Endodermal cell (in vitro differentiated cells): ENCODE results near the gene NDUFAB1. TPM values are rescaled to one million over a fixed set of nuclear protein-coding genes. Genes with fewer than 3 reads are reported as not detected.

ENCODE experiments used
- DNase-seq: peaks from one replicate; pipeline ENCODE4 v3.0.0-alpha.2; 2017
- H3K27ac ChIP-seq: 2 replicates; pipeline ENCODE4 v1.5.1; 2013; ENCODE audit warnings: mild to moderate bottlenecking, low read depth, low read length, moderate library complexity
- H3K27me3 ChIP-seq: 2 replicates; pipeline ENCODE4 v1.6.1; 2013; ENCODE audit warnings: mild to moderate bottlenecking, low read length, moderate library complexity; ENCODE audit not compliant: insufficient read depth, control insufficient read depth, poor library complexity, severe bottlenecking
- H3K36me3 ChIP-seq: 2 replicates; pipeline ENCODE4 v1.7.0; 2013; ENCODE audit warnings: mild to moderate bottlenecking, low read length, moderate library complexity; ENCODE audit not compliant: control insufficient read depth, insufficient read depth
- H3K4me1 ChIP-seq: one replicate; pipeline ENCODE4 v1.7.0; 2013; ENCODE audit warnings: low read length; ENCODE audit not compliant: control insufficient read depth, insufficient read depth
- H3K4me3 ChIP-seq: 2 replicates; pipeline ENCODE4 v1.5.1; 2013; ENCODE audit warnings: mild to moderate bottlenecking, low read length, moderate library complexity
- H3K9ac ChIP-seq: 2 replicates; pipeline ENCODE4 v1.6.1; 2013; ENCODE audit warnings: mild to moderate bottlenecking, low read length, moderate library complexity; ENCODE audit not compliant: poor library complexity, severe bottlenecking; ENCODE audit errors: extremely low read depth
- H3K9me3 ChIP-seq: 2 replicates; pipeline ENCODE4 v1.6.1; 2013; ENCODE audit warnings: mild to moderate bottlenecking, low read length, moderate library complexity; ENCODE audit not compliant: control insufficient read depth
- H3K27ac Mint-ChIP-seq: 2 replicates; pipeline ENCODE4 v1.8.0; 2020; ENCODE audit warnings: mixed read lengths
- H3K27me3 Mint-ChIP-seq: 2 replicates; pipeline ENCODE4 v1.8.0; 2021; ENCODE audit warnings: mild to moderate bottlenecking, mixed read lengths; ENCODE audit not compliant: insufficient read depth
- H3K36me3 Mint-ChIP-seq: 2 replicates; pipeline ENCODE4 v1.8.0; 2020; ENCODE audit warnings: low read depth, mixed read lengths
- H3K4me1 Mint-ChIP-seq: 2 replicates; pipeline ENCODE4 v1.8.0; 2020; ENCODE audit warnings: mixed read lengths
- H3K4me3 Mint-ChIP-seq: 2 replicates; pipeline ENCODE4 v1.8.0; 2020; ENCODE audit warnings: mild to moderate bottlenecking, moderate library complexity, mixed read lengths
- H3K9me3 Mint-ChIP-seq: 2 replicates; pipeline ENCODE4 v1.8.0; 2020; ENCODE audit warnings: mild to moderate bottlenecking, mixed read lengths
- WGBS, 2 experiments: methylation state at CpG; one replicate each; pipeline versions ENCODE4 v1.1.5 to v1.1.7; 2013; ENCODE audit warnings: missing lambda C conversion rate in 2 of 2, mixed read lengths in 1 of 2; ENCODE audit not compliant: insufficient coverage in 1 of 2, insufficient read length in 1 of 2; 5-methylcytosine and 5-hydroxymethylcytosine counted together
- total RNA-seq, 2 donors: library from RNA; stranded (reverse); fragmentation: NEBNext Ultra II Directional in 1 of 2; extraction: Animal tissue kit (Norgen Biotek cat#: 25700) in 1 of 2; gene quantifications; 2 replicates in 1 of 2; 3 replicates in 1 of 2; pipeline ENCODE4 v1.2.1, GENCODE V29; 2021
- TF ChIP-seq, protein P1 (sequence below): fragments of 200-600 bp; sonication (generic); conservative IDR thresholded peaks from 2 replicates; pipeline ENCODE4 v1.5.0; 2021; ENCODE audit warnings: antibody characterized with exemption, mild to moderate bottlenecking

NDUFAB1 gene
- total RNA-seq, 2 donors from 2014 or later: 106 to 120 TPM

GRCh38 chr16:23573817-23574216, 22.3 kb downstream of the NDUFAB1 start:
- H3K27ac ChIP-seq: no peak overlapping the region
- peaks cover 4% of the 10 kb centered on the region for H3K4me1 ChIP-seq
- H3K27ac Mint-ChIP-seq: no peak overlapping the region
- no peaks in the 10 kb centered on the region for H3K9me3 Mint-ChIP-seq
- peaks cover 10% of the 10 kb centered on the region for H3K4me1 Mint-ChIP-seq
- DNase-seq: no peak
- no peak overlapping the region for H3K4me3 ChIP-seq
- no peaks in the 10 kb centered on the region for H3K9me3 ChIP-seq
- H3K36me3 ChIP-seq: peaks cover 84% of the 10 kb centered on the region
- H3K4me3 Mint-ChIP-seq: no peak overlapping the region
- H3K9ac ChIP-seq: no peak overlapping the region
- TF ChIP-seq, protein P1, sequence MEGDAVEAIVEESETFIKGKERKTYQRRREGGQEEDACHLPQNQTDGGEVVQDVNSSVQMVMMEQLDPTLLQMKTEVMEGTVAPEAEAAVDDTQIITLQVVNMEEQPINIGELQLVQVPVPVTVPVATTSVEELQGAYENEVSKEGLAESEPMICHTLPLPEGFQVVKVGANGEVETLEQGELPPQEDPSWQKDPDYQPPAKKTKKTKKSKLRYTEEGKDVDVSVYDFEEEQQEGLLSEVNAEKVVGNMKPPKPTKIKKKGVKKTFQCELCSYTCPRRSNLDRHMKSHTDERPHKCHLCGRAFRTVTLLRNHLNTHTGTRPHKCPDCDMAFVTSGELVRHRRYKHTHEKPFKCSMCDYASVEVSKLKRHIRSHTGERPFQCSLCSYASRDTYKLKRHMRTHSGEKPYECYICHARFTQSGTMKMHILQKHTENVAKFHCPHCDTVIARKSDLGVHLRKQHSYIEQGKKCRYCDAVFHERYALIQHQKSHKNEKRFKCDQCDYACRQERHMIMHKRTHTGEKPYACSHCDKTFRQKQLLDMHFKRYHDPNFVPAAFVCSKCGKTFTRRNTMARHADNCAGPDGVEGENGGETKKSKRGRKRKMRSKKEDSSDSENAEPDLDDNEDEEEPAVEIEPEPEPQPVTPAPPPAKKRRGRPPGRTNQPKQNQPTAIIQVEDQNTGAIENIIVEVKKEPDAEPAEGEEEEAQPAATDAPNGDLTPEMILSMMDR: no peak
- H3K27me3 Mint-ChIP-seq: no peaks in the 10 kb centered on the region
- peaks cover 56% of the 10 kb centered on the region for H3K36me3 Mint-ChIP-seq
- H3K27me3 ChIP-seq: no peaks in the 10 kb centered on the region
- 88 to 90% methylated on average over 4 to 5 of the region's 5 CpGs for WGBS, 2 experiments

DNA sequence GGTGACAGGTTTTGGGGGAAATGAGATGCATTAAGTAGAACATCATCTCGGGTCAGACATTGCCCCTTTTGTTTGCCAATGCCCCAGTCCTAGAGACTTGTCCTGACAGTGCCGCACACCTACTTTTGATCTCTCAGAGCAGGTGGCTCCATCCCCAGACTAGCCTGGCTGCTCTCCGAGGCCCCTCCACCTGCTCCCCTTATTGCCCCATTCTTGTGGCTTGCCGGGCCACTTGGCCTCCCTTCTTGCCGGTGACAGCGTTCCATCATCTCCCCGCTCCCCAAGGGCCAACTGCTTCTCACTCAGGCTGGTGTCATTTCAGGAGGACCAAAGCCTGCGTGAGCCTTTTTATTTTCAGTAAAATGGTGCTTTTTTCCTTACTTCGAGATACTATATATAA, 23.7 kb downstream of the NDUFAB1 start:
- peaks cover 65% of the 10 kb centered on the region for H3K36me3 Mint-ChIP-seq
- no peaks in the 10 kb centered on the region for H3K27me3 ChIP-seq
- WGBS, 2 experiments: 91 to 100% methylated on average over 3 to 8 of the region's 9 CpGs

GRCh38 chr16:23571895-23572294, 24.2 kb downstream of the NDUFAB1 start:
- no peak overlapping the region for H3K4me3 Mint-ChIP-seq
- Histone ChIP-seq H3K4me1 (peaks cover 4% of the 10 kb centered on the region), H3K27ac (no peak overlapping the region), H3K9ac (no peak overlapping the region), H3K9me3 (no peaks in the 10 kb centered on the region), H3K36me3 (peaks cover 85% of the 10 kb centered on the region), H3K27me3 (no peaks in the 10 kb centered on the region), H3K4me3 (no peak overlapping the region)
- peaks cover 10% of the 10 kb centered on the region for H3K4me1 Mint-ChIP-seq
- no peak overlapping the region for H3K27ac Mint-ChIP-seq
- 91 to 96% methylated on average over 5 of the region's 5 CpGs for WGBS, 2 experiments
- no peak for DNase-seq
- H3K9me3 Mint-ChIP-seq: no peaks in the 10 kb centered on the region
- no peaks in the 10 kb centered on the region for H3K27me3 Mint-ChIP-seq
- TF ChIP-seq, protein P1: no peak
- H3K36me3 Mint-ChIP-seq: peaks cover 70% of the 10 kb centered on the region

More for the DNA sequence above, 23.7 kb downstream of the NDUFAB1 start:
- Mint-ChIP-seq H3K4me1 (peaks cover 10% of the 10 kb centered on the region), H3K4me3 (no peak overlapping the region), H3K27ac (no peak overlapping the region), H3K27me3 (no peaks in the 10 kb centered on the region), H3K9me3 (no peaks in the 10 kb centered on the region)
- H3K9me3 ChIP-seq: no peaks in the 10 kb centered on the region
- no peak overlapping the region for H3K27ac ChIP-seq
- H3K4me1 ChIP-seq: peaks cover 4% of the 10 kb centered on the region
- H3K9ac ChIP-seq: no peak overlapping the region
- H3K36me3 ChIP-seq: peaks cover 83% of the 10 kb centered on the region
- H3K4me3 ChIP-seq: no peak overlapping the region
- TF ChIP-seq, protein P1: no peak
- no peak for DNase-seq
